ENCODE results near the gene AZIN2. TPM values are rescaled to one million over a fixed set of nuclear protein-coding genes. Genes with fewer than 3 reads are reported as not detected.

AZIN2 gene
- total and polyA plus RNA-seq, 4 donors, result 15.1 to 33.2 (median 25.8) TPM

GRCh38 chr1:33152685-33153432 lies 71.9 kb downstream of the AZIN2 start:
- no peaks in the 10 kb centered on the region for H3K27me3 ChIP-seq (ENCODE audit: control insufficient read depth, insufficient read depth, low read length)
- H3K9me3 ChIP-seq (ENCODE audit: control insufficient read depth, insufficient read depth, low read length), result no peaks in the 10 kb centered on the region
- H3K27ac ChIP-seq (ENCODE audit: low read depth, low read length), result peak overlapping the region; percentile 42
- 83% methylated on average over 2 of the region's 2 CpGs for WGBS (ENCODE audit: insufficient coverage)
- H3K4me1 ChIP-seq (ENCODE audit: control insufficient read depth, insufficient read depth, low read length), result peaks cover 38% of the 10 kb centered on the region
- peaks cover 43% of the 10 kb centered on the region for H3K36me3 ChIP-seq (ENCODE audit: control insufficient read depth, insufficient read depth, low read length)
- no peak overlapping the region for H3K4me3 ChIP-seq (ENCODE audit: low read depth, low read length)
- DNase-seq (ENCODE audit: low read depth in 4 of 6, low spot score in 6 of 6), result peak in 2 of 6 donors; percentile 32 to 42

GRCh38 chr1:33153650-33154049 lies 72.7 kb downstream of the AZIN2 start:
- Histone ChIP-seq H3K36me3 (ENCODE audit: control insufficient read depth, insufficient read depth, low read length) (peaks cover 51% of the 10 kb centered on the region), H3K4me1 (ENCODE audit: control insufficient read depth, insufficient read depth, low read length) (peaks cover 38% of the 10 kb centered on the region), H3K27me3 (ENCODE audit: control insufficient read depth, insufficient read depth, low read length) (no peaks in the 10 kb centered on the region), H3K4me3 (ENCODE audit: low read depth, low read length) (no peak overlapping the region), H3K9me3 (ENCODE audit: control insufficient read depth, insufficient read depth, low read length) (no peaks in the 10 kb centered on the region), H3K27ac (ENCODE audit: low read depth, low read length) (peak overlapping the region; percentile 42)
- 95% methylated on average over 2 of the region's 2 CpGs for WGBS (ENCODE audit: insufficient coverage)
- DNase-seq (ENCODE audit: low read depth in 4 of 6, low spot score in 6 of 6), result no peak

GRCh38 chr1:33155877-33156538 lies 75.1 kb downstream of the AZIN2 start:
- peaks cover 48% of the 10 kb centered on the region for H3K4me1 ChIP-seq (ENCODE audit: control insufficient read depth, insufficient read depth, low read length)
- H3K27ac ChIP-seq (ENCODE audit: low read depth, low read length), result no peak overlapping the region
- DNase-seq (ENCODE audit: low read depth in 4 of 6, low spot score in 6 of 6), result no peak
- H3K36me3 ChIP-seq (ENCODE audit: control insufficient read depth, insufficient read depth, low read length), result peaks cover 40% of the 10 kb centered on the region
- WGBS (ENCODE audit: insufficient coverage), result 77% methylated on average over 4 of the region's 4 CpGs
- no peaks in the 10 kb centered on the region for H3K9me3 ChIP-seq (ENCODE audit: control insufficient read depth, insufficient read depth, low read length)
- H3K4me3 ChIP-seq (ENCODE audit: low read depth, low read length), result no peak overlapping the region
- H3K27me3 ChIP-seq (ENCODE audit: control insufficient read depth, insufficient read depth, low read length), result no peaks in the 10 kb centered on the region

- Histone ChIP-seq H3K27me3 (ENCODE audit: control insufficient read depth, insufficient read depth, low read length) (no peaks in the 10 kb centered on the region), H3K36me3 (ENCODE audit: control insufficient read depth, insufficient read depth, low read length) (peaks cover 33% of the 10 kb centered on the region), H3K27ac (ENCODE audit: low read depth, low read length) (no peak overlapping the region), H3K9me3 (ENCODE audit: control insufficient read depth, insufficient read depth, low read length) (no peaks in the 10 kb centered on the region), H3K4me3 (ENCODE audit: low read depth, low read length) (no peak overlapping the region), H3K4me1 (ENCODE audit: control insufficient read depth, insufficient read depth, low read length) (peaks cover 46% of the 10 kb centered on the region)
- no peak for DNase-seq (ENCODE audit: low read depth in 4 of 6, low spot score in 6 of 6)
- WGBS (ENCODE audit: insufficient coverage), result 90% methylated on average over 4 of the region's 4 CpGs
Observed at GRCh38 chr1:33157131-33157530, 76.2 kb downstream of the AZIN2 start.

GRCh38 chr1:33158366-33158765 lies 77.4 kb downstream of the AZIN2 start:
- Histone ChIP-seq H3K27ac (ENCODE audit: low read depth, low read length) (no peak overlapping the region), H3K36me3 (ENCODE audit: control insufficient read depth, insufficient read depth, low read length) (peaks cover 30% of the 10 kb centered on the region), H3K4me1 (ENCODE audit: control insufficient read depth, insufficient read depth, low read length) (peaks cover 36% of the 10 kb centered on the region), H3K9me3 (ENCODE audit: control insufficient read depth, insufficient read depth, low read length) (no peaks in the 10 kb centered on the region), H3K27me3 (ENCODE audit: control insufficient read depth, insufficient read depth, low read length) (no peaks in the 10 kb centered on the region), H3K4me3 (ENCODE audit: low read depth, low read length) (no peak overlapping the region)
- DNase-seq (ENCODE audit: low read depth in 4 of 6, low spot score in 6 of 6), result no peak
- 100% methylated on average over 1 of the region's 3 CpGs for WGBS (ENCODE audit: insufficient coverage)

- peaks cover 44% of the 10 kb centered on the region for H3K4me1 ChIP-seq (ENCODE audit: control insufficient read depth, insufficient read depth, low read length)
- no peak overlapping the region for H3K4me3 ChIP-seq (ENCODE audit: low read depth, low read length)
- peaks cover 36% of the 10 kb centered on the region for H3K36me3 ChIP-seq (ENCODE audit: control insufficient read depth, insufficient read depth, low read length)
- WGBS (ENCODE audit: insufficient coverage), result 96% methylated on average over 26 of the region's 26 CpGs
- H3K27ac ChIP-seq (ENCODE audit: low read depth, low read length), result no peak overlapping the region
- DNase-seq (ENCODE audit: low read depth in 4 of 6, low spot score in 6 of 6), result no peak
- no peaks in the 10 kb centered on the region for H3K9me3 ChIP-seq (ENCODE audit: control insufficient read depth, insufficient read depth, low read length)
- H3K27me3 ChIP-seq (ENCODE audit: control insufficient read depth, insufficient read depth, low read length), result no peaks in the 10 kb centered on the region
Observed at GRCh38 chr1:33159577-33159976, 78.6 kb downstream of the AZIN2 start.

GRCh38 chr1:33161061-33161681 lies 80.2 kb downstream of the AZIN2 start:
- no peaks in the 10 kb centered on the region for H3K27me3 ChIP-seq (ENCODE audit: control insufficient read depth, insufficient read depth, low read length)
- no peaks in the 10 kb centered on the region for H3K9me3 ChIP-seq (ENCODE audit: control insufficient read depth, insufficient read depth, low read length)
- H3K27ac ChIP-seq (ENCODE audit: low read depth, low read length), result peak overlapping the region; percentile 89
- peaks cover 44% of the 10 kb centered on the region for H3K36me3 ChIP-seq (ENCODE audit: control insufficient read depth, insufficient read depth, low read length)
- no peak overlapping the region for H3K4me3 ChIP-seq (ENCODE audit: low read depth, low read length)
- peaks cover 40% of the 10 kb centered on the region for H3K4me1 ChIP-seq (ENCODE audit: control insufficient read depth, insufficient read depth, low read length)
- 10% methylated on average over 25 of the region's 25 CpGs for whole genome bisulfite sequencing (ENCODE audit: insufficient coverage)
- peak in 5 of 6 donors; percentile 75 to 96 (median 76) for DNase-seq (ENCODE audit: low read depth in 4 of 6, low spot score in 6 of 6)

GRCh38 chr1:33162141-33162540 lies 81.2 kb downstream of the AZIN2 start:
- H3K4me1 ChIP-seq (ENCODE audit: control insufficient read depth, insufficient read depth, low read length), result peaks cover 38% of the 10 kb centered on the region
- peaks cover 44% of the 10 kb centered on the region for H3K36me3 ChIP-seq (ENCODE audit: control insufficient read depth, insufficient read depth, low read length)
- H3K27me3 ChIP-seq (ENCODE audit: control insufficient read depth, insufficient read depth, low read length), result no peaks in the 10 kb centered on the region
- no peak for DNase-seq (ENCODE audit: low read depth in 4 of 6, low spot score in 6 of 6)
- no peaks in the 10 kb centered on the region for H3K9me3 ChIP-seq (ENCODE audit: control insufficient read depth, insufficient read depth, low read length)
- 100% methylated on average over 1 of the region's 2 CpGs for WGBS (ENCODE audit: insufficient coverage)
- no peak overlapping the region for H3K4me3 ChIP-seq (ENCODE audit: low read depth, low read length)
- peak overlapping the region; percentile 89 for H3K27ac ChIP-seq (ENCODE audit: low read depth, low read length)

- Histone ChIP-seq H3K9me3 (ENCODE audit: control insufficient read depth, insufficient read depth, low read length) (no peaks in the 10 kb centered on the region), H3K27me3 (ENCODE audit: control insufficient read depth, insufficient read depth, low read length) (no peaks in the 10 kb centered on the region), H3K36me3 (ENCODE audit: control insufficient read depth, insufficient read depth, low read length) (peaks cover 35% of the 10 kb centered on the region), H3K27ac (ENCODE audit: low read depth, low read length) (peak overlapping the region; percentile 75), H3K4me1 (ENCODE audit: control insufficient read depth, insufficient read depth, low read length) (peaks cover 38% of the 10 kb centered on the region), H3K4me3 (ENCODE audit: low read depth, low read length) (no peak overlapping the region)
- WGBS (ENCODE audit: insufficient coverage), result 56% methylated on average over 12 of the region's 14 CpGs
- peak in 1 of 6 donors; percentile 76 for DNase-seq (ENCODE audit: low read depth in 4 of 6, low spot score in 6 of 6)
Observed at GRCh38 chr1:33163621-33164519, 82.9 kb downstream of the AZIN2 start.

Data from spinal cord (tissue), 10 donors.